HEK293 (cell line): Measurements from ENCODE around the gene CNGB1.

ENCODE experiments used
- CTCF ChIA-PET: fragments of 350-600 bp; formaldehyde crosslinking; extraction: SDS; loops from one replicate; lab custom pipeline; 2021; ENCODE audit warnings: antibody characterized with exemption; lab: Yijun Ruan, JAX
- POLR2A ChIA-PET: fragments of 300-600 bp; formaldehyde crosslinking; extraction: SDS; loops from one replicate; lab custom pipeline; 2020; ENCODE audit warnings: antibody characterized with exemption, inconsistent platforms; lab: Yijun Ruan, JAX
- H3K27ac ChIP-seq: fragments of 200-500 bp; sonication (Bioruptor generic); 2 replicates; pipeline ENCODE4 v1.5.1; 2014; ENCODE audit warnings: low read depth, low read length, control low read depth, inconsistent platforms; ENCODE audit errors: extremely low read depth
- H3K36me3 ChIP-seq, 2 experiments: fragments of 200-500 bp in 1 of 2; sonication (Bioruptor generic) in 1 of 2; 1 replicate in 1 of 2; 2 replicates in 1 of 2; pipeline ENCODE4 v1.5.1; 2014 to 2017; ENCODE audit warnings: inconsistent platforms in 2 of 2, low read length in 2 of 2; ENCODE audit not compliant: control insufficient read depth in 2 of 2, insufficient read depth in 1 of 2
- H3K4me1 ChIP-seq: fragments of 200-500 bp; sonication (Bioruptor generic); 2 replicates; pipeline ENCODE4 v1.5.1; 2014; ENCODE audit warnings: mild to moderate bottlenecking, low read length, inconsistent platforms; ENCODE audit not compliant: control insufficient read depth, insufficient read depth
- H3K4me3 ChIP-seq: 2 replicates; pipeline ENCODE4 v1.5.1; 2011; ENCODE audit warnings: low read depth, mild to moderate bottlenecking, control low read depth, low read length, moderate library complexity
- H3K9me3 ChIP-seq: fragments of 200-500 bp; sonication (Bioruptor generic); 2 replicates; pipeline ENCODE4 v1.5.1; 2014; ENCODE audit warnings: low read depth, low read length, inconsistent platforms; ENCODE audit not compliant: control insufficient read depth, insufficient read depth
- SETDB1 ChIP-seq: IDR thresholded peaks from one replicate; pipeline ENCODE4 v1.6.1; 2017; ENCODE audit warnings: mild to moderate bottlenecking, low read length, moderate library complexity, mixed read lengths; ENCODE audit not compliant: insufficient read length
- TCF7L2 ChIP-seq: IDR thresholded peaks from 2 replicates; pipeline ENCODE4 v1.6.1; 2011; ENCODE audit warnings: low read depth, mild to moderate bottlenecking, inconsistent platforms, low read length, moderate library complexity, borderline replicate concordance
- ZBTB17 ChIP-seq: fragments of 450-650 bp; formaldehyde crosslinking; IDR thresholded peaks from 2 replicates; pipeline ENCODE4 v1.5.1; 2016; ENCODE audit warnings: missing biosample characterization, missing genetic modification characterization
- ZFP3 ChIP-seq: fragments of 450-650 bp; formaldehyde crosslinking; IDR thresholded peaks from 2 replicates; pipeline ENCODE4 v1.5.1; 2016; ENCODE audit warnings: low read depth, missing biosample characterization, missing genetic modification characterization
- ZNF223 ChIP-seq: fragments of 450-650 bp; formaldehyde crosslinking; IDR thresholded peaks from 2 replicates; pipeline ENCODE4 v1.5.1; 2016; ENCODE audit warnings: missing biosample characterization, missing genetic modification characterization
- ZNF529 ChIP-seq: fragments of 450-650 bp; formaldehyde crosslinking; IDR thresholded peaks from 2 replicates; pipeline ENCODE4 v1.5.1; 2017; ENCODE audit warnings: missing genetic modification characterization, missing biosample characterization; ENCODE audit not compliant: insufficient replicate concordance
- ZNF548 ChIP-seq: fragments of 450-650 bp; formaldehyde crosslinking; IDR thresholded peaks from 2 replicates; pipeline ENCODE4 v1.5.1; 2016; ENCODE audit warnings: missing biosample characterization, missing genetic modification characterization
- ZNF560 ChIP-seq: fragments of 450-650 bp; formaldehyde crosslinking; IDR thresholded peaks from 2 replicates; pipeline ENCODE4 v1.5.1; 2017; ENCODE audit warnings: missing biosample characterization, missing genetic modification characterization, borderline replicate concordance
- ZNF585B ChIP-seq: fragments of 450-650 bp; formaldehyde crosslinking; IDR thresholded peaks from 2 replicates; pipeline ENCODE4 v1.5.1; 2016; ENCODE audit warnings: missing biosample characterization, missing genetic modification characterization
- ZNF610 ChIP-seq: fragments of 450-650 bp; formaldehyde crosslinking; IDR thresholded peaks from 2 replicates; pipeline ENCODE4 v1.5.1; 2016; ENCODE audit warnings: missing biosample characterization, missing genetic modification characterization, borderline replicate concordance
- ZNF623 ChIP-seq: fragments of 450-650 bp; formaldehyde crosslinking; IDR thresholded peaks from 2 replicates; pipeline ENCODE4 v1.5.1; 2016; ENCODE audit warnings: missing biosample characterization, missing genetic modification characterization
- ZNF664 ChIP-seq: fragments of 450-650 bp; formaldehyde crosslinking; IDR thresholded peaks from 2 replicates; pipeline ENCODE4 v1.5.1; 2016; ENCODE audit warnings: missing biosample characterization, missing genetic modification characterization
- ZNF776 ChIP-seq: fragments of 450-650 bp; formaldehyde crosslinking; IDR thresholded peaks from 2 replicates; pipeline ENCODE4 v1.5.0; 2017; ENCODE audit warnings: missing biosample characterization, missing genetic modification characterization, borderline replicate concordance
- TF ChIP-seq, protein P1 (sequence below): fragments of 450-650 bp; formaldehyde crosslinking; IDR thresholded peaks from 2 replicates; pipeline ENCODE4 v1.5.0; 2017; ENCODE audit warnings: missing biosample characterization, missing genetic modification characterization, borderline replicate concordance
- TF ChIP-seq, protein P2 (sequence below): fragments of 450-650 bp; formaldehyde crosslinking; conservative IDR thresholded peaks from 2 replicates; pipeline ENCODE4 v1.5.1; 2016; ENCODE audit warnings: low read depth, missing biosample characterization, missing genetic modification characterization
- TF ChIP-seq, protein P3 (sequence below): IDR thresholded peaks from 2 replicates; pipeline ENCODE4 v1.6.1; 2011; ENCODE audit warnings: mild to moderate bottlenecking, low read depth, low read length, borderline replicate concordance
- TF ChIP-seq, protein P4 (sequence below): fragments of 450-650 bp; formaldehyde crosslinking; IDR thresholded peaks from 2 replicates; pipeline ENCODE4 v1.5.1; 2016; ENCODE audit warnings: missing biosample characterization, missing genetic modification characterization

The CNGB1 gene

DNA sequence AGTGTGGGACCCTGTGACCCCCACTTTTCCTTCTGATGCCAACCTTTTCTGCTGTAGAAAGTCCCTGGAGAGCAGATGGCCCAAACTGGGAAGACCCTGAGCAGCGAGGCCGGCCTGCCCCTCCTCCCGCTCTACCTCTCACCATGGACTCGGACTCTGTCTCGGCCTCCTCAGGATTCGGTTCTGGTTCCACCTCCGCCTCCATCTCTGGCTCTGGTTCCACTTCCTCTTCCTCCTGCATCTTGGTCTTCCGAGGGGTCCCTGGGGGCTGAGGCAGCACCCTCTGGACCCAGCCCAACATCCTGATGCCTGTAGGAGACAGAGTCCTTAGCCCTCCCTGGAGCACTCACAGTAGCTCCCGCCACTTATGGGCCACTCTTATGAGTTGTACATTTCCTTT lies 3.9 kb downstream of the CNGB1 start (continued):
- TF ChIP-seq, protein P1, sequence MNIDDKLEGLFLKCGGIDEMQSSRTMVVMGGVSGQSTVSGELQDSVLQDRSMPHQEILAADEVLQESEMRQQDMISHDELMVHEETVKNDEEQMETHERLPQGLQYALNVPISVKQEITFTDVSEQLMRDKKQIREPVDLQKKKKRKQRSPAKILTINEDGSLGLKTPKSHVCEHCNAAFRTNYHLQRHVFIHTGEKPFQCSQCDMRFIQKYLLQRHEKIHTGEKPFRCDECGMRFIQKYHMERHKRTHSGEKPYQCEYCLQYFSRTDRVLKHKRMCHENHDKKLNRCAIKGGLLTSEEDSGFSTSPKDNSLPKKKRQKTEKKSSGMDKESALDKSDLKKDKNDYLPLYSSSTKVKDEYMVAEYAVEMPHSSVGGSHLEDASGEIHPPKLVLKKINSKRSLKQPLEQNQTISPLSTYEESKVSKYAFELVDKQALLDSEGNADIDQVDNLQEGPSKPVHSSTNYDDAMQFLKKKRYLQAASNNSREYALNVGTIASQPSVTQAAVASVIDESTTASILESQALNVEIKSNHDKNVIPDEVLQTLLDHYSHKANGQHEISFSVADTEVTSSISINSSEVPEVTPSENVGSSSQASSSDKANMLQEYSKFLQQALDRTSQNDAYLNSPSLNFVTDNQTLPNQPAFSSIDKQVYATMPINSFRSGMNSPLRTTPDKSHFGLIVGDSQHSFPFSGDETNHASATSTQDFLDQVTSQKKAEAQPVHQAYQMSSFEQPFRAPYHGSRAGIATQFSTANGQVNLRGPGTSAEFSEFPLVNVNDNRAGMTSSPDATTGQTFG (tag by site-specific recombination), result no peak
- TF ChIP-seq ZFP3 (no peak), ZNF560 (no peak)

DNA sequence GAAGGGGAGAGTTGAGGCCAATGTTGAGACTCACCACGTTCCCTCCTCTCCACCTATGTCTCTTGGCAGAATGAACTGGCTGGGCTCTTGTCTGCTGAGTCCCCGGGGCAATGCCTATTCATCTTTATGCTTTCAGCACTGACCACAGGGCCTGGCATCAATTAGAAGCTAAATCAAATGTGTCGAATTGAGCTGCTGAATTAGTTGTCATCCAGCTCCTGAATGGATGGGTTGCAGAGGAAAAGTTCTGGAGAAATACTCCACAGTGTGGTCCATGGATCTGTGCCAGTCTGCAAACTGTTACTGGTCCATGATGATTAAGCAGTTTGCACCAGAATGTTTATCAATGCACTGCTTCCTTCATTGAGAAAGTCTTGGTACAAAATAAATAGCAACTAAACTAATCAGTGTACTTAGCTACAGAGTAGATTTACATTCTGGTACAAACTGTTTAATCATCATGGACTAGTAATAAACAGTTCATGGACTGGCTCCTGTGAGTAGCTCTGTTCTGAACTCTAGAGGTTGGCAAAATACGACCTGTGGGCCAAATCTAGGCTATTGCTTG lies 4.6 kb downstream of the CNGB1 start:
- Histone ChIP-seq H3K9me3 (no peaks in the 10 kb centered on the region), H3K4me1 (no peaks in the 10 kb centered on the region), H3K36me3 (no peaks in the 10 kb centered on the region), H3K4me3 (no peak overlapping the region), H3K27ac (no peak overlapping the region)
- peak; percentile 67; the same call in 1 of the 2 replicates for TF ChIP-seq ZNF664
- no peak for TF ChIP-seq SETDB1
- TF ChIP-seq ZBTB17 (tag by site-specific recombination), result peak; percentile 22; the same call in 1 of the 2 replicates
- ChIA-PET POLR2A (no interaction called here), CTCF (no interaction called here)

DNA sequence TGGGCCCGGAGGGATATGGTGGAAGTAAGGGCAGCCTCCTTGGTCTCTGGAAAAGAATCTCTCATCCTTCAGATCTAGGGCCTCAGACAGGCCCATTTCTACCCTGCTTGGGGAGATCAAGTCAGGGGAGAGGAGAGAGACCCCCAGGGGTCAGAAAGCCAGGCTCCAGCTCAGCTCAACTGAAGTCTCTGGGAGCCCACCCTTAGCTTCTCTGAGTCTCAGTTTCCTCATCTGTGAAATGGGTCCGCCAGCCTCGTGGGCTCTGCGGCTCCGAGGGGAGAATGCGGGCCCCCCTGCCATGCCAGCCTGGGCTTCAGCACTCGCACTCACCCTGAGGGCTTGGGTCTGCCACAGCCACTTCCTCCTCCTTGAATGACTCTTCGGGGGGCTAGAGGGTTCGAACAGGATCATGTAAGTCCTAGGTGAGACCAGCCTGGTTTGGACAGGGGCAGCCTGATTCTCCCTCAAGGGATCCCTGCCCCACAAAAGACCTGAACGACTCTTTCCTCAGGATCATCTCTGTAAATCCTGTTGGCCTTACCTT lies 6.7 kb downstream of the CNGB1 start:
- POLR2A ChIA-PET, result no interaction called here
- no peak for TF ChIP-seq TCF7L2
- no peak for TF ChIP-seq ZNF548 (tag by site-specific recombination)
- TF ChIP-seq, protein P2, sequence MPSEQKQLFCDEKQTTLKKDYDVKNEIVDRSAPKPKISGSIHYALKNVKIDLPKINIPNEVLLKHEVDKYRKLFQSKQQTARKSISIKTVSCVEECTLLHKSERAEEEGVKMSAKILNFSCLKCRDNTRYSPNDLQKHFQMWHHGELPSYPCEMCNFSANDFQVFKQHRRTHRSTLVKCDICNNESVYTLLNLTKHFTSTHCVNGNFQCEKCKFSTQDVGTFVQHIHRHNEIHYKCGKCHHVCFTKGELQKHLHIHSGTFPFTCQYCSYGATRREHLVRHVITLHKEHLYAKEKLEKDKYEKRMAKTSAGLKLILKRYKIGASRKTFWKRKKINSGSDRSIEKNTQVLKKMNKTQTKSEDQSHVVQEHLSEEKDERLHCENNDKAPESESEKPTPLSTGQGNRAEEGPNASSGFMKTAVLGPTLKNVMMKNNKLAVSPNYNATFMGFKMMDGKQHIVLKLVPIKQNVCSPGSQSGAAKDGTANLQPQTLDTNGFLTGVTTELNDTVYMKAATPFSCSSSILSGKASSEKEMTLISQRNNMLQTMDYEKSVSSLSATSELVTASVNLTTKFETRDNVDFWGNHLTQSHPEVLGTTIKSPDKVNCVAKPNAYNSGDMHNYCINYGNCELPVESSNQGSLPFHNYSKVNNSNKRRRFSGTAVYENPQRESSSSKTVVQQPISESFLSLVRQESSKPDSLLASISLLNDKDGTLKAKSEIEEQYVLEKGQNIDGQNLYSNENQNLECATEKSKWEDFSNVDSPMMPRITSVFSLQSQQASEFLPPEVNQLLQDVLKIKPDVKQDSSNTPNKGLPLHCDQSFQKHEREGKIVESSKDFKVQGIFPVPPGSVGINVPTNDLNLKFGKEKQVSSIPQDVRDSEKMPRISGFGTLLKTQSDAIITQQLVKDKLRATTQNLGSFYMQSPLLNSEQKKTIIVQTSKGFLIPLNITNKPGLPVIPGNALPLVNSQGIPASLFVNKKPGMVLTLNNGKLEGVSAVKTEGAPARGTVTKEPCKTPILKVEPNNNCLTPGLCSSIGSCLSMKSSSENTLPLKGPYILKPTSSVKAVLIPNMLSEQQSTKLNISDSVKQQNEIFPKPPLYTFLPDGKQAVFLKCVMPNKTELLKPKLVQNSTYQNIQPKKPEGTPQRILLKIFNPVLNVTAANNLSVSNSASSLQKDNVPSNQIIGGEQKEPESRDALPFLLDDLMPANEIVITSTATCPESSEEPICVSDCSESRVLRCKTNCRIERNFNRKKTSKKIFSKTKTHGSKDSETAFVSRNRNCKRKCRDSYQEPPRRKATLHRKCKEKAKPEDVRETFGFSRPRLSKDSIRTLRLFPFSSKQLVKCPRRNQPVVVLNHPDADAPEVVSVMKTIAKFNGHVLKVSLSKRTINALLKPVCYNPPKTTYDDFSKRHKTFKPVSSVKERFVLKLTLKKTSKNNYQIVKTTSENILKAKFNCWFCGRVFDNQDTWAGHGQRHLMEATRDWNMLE (tag by site-specific recombination), result no peak
- TF ChIP-seq, protein P3, sequence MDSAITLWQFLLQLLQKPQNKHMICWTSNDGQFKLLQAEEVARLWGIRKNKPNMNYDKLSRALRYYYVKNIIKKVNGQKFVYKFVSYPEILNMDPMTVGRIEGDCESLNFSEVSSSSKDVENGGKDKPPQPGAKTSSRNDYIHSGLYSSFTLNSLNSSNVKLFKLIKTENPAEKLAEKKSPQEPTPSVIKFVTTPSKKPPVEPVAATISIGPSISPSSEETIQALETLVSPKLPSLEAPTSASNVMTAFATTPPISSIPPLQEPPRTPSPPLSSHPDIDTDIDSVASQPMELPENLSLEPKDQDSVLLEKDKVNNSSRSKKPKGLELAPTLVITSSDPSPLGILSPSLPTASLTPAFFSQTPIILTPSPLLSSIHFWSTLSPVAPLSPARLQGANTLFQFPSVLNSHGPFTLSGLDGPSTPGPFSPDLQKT, result no peak
- TF ChIP-seq ZNF623 (tag by site-specific recombination), result no peak
- TF ChIP-seq, protein P4, sequence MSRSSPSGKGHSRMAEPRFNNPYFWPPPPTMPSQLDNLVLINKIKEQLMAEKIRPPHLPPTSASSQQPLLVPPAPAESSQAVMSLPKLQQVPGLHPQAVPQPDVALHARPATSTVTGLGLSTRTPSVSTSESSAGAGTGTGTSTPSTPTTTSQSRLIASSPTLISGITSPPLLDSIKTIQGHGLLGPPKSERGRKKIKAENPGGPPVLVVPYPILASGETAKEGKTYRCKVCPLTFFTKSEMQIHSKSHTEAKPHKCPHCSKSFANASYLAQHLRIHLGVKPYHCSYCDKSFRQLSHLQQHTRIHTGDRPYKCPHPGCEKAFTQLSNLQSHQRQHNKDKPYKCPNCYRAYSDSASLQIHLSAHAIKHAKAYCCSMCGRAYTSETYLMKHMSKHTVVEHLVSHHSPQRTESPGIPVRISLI (tag by site-specific recombination), result no peak
- no peak for TF ChIP-seq ZNF585B (tag by site-specific recombination)
- TF ChIP-seq ZNF776, result no peak
- no peak for TF ChIP-seq ZNF529 (tag by site-specific recombination)
- no peak for TF ChIP-seq ZNF223 (tag by site-specific recombination)
- no peak for TF ChIP-seq ZNF560
- TF ChIP-seq ZNF610 (tag by site-specific recombination), result no peak

More for the DNA sequence above, 6.7 kb downstream of the CNGB1 start:
- Histone ChIP-seq H3K4me3 (no peak overlapping the region), H3K36me3 (no peaks in the 10 kb centered on the region), H3K4me1 (no peaks in the 10 kb centered on the region), H3K27ac (no peak overlapping the region), H3K9me3 (no peaks in the 10 kb centered on the region)
- CTCF ChIA-PET, result interaction anchor here (0.5 kb wide), 1 partner anchor 299 kb away, joined by 3 read pairs; no protein-coding TSS in a partner anchor
